Upper lobe of right lung (tissue), 1 donor: Measurements from ENCODE around the gene GUCY1A2. TPM values are rescaled to one million over a fixed set of nuclear protein-coding genes. Genes with fewer than 3 reads are reported as not detected.

ENCODE experiments used
- ATAC-seq: fragments of 200-7000 bp; cut with Tn5 transposase; one replicate; pipeline ENCODE4 v1.9.1; 2020; ENCODE audit warnings: mild to moderate bottlenecking, moderate library complexity
- DNase-seq: peaks from one replicate; pipeline ENCODE4 v3.0.0-alpha.2; 2020
- H3K27ac ChIP-seq: fragments of 200-600 bp; one replicate; pipeline ENCODE4 v1.8.0; 2022
- H3K27me3 ChIP-seq: fragments of 200-600 bp; one replicate; pipeline ENCODE4 v1.8.0; 2022; ENCODE audit warnings: mild to moderate bottlenecking
- H3K36me3 ChIP-seq: fragments of 200-600 bp; one replicate; pipeline ENCODE4 v1.8.0; 2022
- H3K4me1 ChIP-seq: fragments of 200-600 bp; one replicate; pipeline ENCODE4 v1.8.0; 2022
- H3K4me3 ChIP-seq: fragments of 200-600 bp; one replicate; pipeline ENCODE4 v1.8.0; 2022; ENCODE audit warnings: mild to moderate bottlenecking
- H3K9me3 ChIP-seq: fragments of 200-600 bp; one replicate; pipeline ENCODE4 v1.8.0; 2022
- CTCF ChIP-seq: fragments of 200-600 bp; IDR thresholded peaks from one replicate; pipeline ENCODE4 v1.8.0; 2022; ENCODE audit warnings: antibody characterized with exemption
- intact Hi-C: fragments of 100-400 bp; cut with DNase I; formaldehyde crosslinking; loops from one replicate; pipeline ENCODE4 v1.11.0; 2022
- total RNA-seq: library from RNA; stranded (reverse); fragmentation: NEBNext Ultra II Directional; extraction: Animal tissue kit (Norgen Biotek cat#: 25700); gene quantifications from one replicate; pipeline ENCODE4 v1.2.1, GENCODE V29; 2021
- donor health status: DM: no; HTN: yes; CAD: no; lungs with severe emphysema.

GUCY1A2 gene
- total RNA-seq, 1 donor from 2014 or later: 31.1 TPM

DNA sequence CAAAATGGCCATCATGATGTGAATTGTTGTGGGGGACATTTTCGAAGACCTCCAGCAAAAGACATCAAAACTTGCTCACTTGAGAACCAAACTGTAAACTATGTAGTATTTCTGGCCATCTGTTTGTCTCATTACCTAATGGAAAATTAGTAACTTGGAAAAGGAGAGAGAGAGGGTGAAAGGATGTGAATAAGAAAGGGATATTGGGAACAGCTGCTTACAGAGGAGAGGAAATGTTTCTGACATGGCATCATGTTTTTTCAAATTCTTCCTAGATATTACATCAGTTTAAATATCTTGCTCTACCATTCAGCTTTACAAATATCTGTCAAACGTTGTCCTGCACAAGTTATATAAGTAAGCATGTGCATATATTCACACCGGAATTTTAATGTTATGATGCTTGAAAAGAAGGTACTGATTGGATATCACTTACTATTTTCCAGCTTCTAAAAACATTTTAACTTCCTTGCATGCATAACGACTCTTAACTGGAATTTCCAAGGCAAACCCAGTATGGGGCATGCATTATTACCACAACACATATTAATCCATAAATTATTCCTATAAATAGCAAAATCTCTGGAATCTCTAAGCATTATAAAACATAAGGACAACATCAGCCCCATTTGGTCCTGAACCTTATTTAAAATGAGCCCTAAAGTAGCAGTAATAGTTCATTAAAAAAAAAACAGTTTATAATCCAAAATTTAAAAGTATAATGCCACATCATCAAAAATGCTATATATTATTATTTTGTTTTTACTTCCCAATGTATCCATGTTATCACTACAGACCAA is 20.0 kb downstream of the GUCY1A2 start:
- Histone ChIP-seq H3K27ac (no peak overlapping the region), H3K36me3 (no peaks in the 10 kb centered on the region), H3K9me3 (no peaks in the 10 kb centered on the region), H3K4me1 (no peaks in the 10 kb centered on the region), H3K27me3 (no peaks in the 10 kb centered on the region), H3K4me3 (no peak overlapping the region)
- no peak for TF ChIP-seq CTCF
- no peak for DNase-seq
- no peak for ATAC-seq
- intact Hi-C loops: no loop called here

- no peaks in the 10 kb centered on the region for H3K4me1 ChIP-seq
- no peak for DNase-seq
- no peaks in the 10 kb centered on the region for H3K9me3 ChIP-seq
- TF ChIP-seq CTCF: no peak
- no peaks in the 10 kb centered on the region for H3K27me3 ChIP-seq
- intact Hi-C loops: no loop called here
- no peak overlapping the region for H3K27ac ChIP-seq
- no peak for ATAC-seq
- no peaks in the 10 kb centered on the region for H3K36me3 ChIP-seq
- no peak overlapping the region for H3K4me3 ChIP-seq
These were observed 21.0 kb downstream of the GUCY1A2 start for GRCh38 chr11:106997227-106997626.

DNA sequence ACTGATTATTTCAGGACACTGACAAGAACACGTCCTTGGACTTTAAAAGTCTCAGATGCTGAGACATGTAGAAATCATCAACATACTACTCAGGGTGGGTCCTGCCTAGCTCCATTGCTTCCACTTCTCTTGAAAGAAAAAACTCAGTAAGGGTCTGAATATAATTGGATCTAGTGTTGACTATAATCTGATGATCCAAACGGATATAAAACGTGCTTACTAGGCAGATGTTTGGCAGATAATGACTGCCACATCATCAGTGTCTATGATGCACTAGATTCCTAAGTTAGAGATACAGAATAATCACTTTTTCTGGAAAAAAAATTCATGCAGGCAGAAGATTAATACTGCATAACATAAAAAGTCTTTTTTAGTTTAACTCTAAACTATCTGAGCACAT is 21.6 kb downstream of the GUCY1A2 start:
- intact Hi-C loops: no loop called here

DNA sequence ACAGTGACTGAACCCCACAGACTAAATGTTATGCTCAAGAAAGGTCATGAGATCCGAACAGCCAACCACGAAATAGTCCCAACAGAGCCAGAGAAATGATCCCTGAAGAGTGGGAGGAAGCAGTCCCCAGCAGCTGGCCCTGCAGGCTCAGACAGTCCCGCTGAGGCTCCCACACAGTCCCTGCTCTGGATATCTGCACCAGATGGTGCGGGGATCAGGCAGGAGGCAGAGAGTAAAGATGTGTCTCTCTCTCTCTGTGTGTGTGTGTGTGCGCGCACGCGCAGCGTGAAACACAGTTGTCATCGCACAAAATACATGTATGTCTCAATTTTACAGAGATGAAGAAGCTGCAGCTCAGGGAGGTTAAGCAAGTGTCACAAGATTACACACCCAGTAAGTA is 27.9 kb downstream of the GUCY1A2 start:
- intact Hi-C loops: no loop called here
- no peak for TF ChIP-seq CTCF
- DNase-seq: no peak
- no peaks in the 10 kb centered on the region for H3K9me3 ChIP-seq
- H3K4me3 ChIP-seq: no peak overlapping the region
- H3K27ac ChIP-seq: no peak overlapping the region
- no peak for ATAC-seq
- no peaks in the 10 kb centered on the region for H3K36me3 ChIP-seq
- no peaks in the 10 kb centered on the region for H3K27me3 ChIP-seq
- no peaks in the 10 kb centered on the region for H3K4me1 ChIP-seq

More for the DNA sequence above, 21.6 kb downstream of the GUCY1A2 start:
- ATAC-seq (no peak), DNase-seq (no peak)
- no peaks in the 10 kb centered on the region for H3K4me1 ChIP-seq
- no peak overlapping the region for H3K4me3 ChIP-seq
- H3K27me3 ChIP-seq: no peaks in the 10 kb centered on the region
- no peak for TF ChIP-seq CTCF
- H3K27ac ChIP-seq: no peak overlapping the region
- H3K36me3 ChIP-seq: no peaks in the 10 kb centered on the region
- H3K9me3 ChIP-seq: no peaks in the 10 kb centered on the region

GRCh38 chr11:106989078-106989455 is 29.2 kb downstream of the GUCY1A2 start:
- Histone ChIP-seq H3K27me3 (no peaks in the 10 kb centered on the region), H3K27ac (no peak overlapping the region), H3K36me3 (no peaks in the 10 kb centered on the region), H3K4me1 (no peaks in the 10 kb centered on the region), H3K4me3 (no peak overlapping the region), H3K9me3 (no peaks in the 10 kb centered on the region)
- no peak for TF ChIP-seq CTCF
- no peak for DNase-seq
- no peak for ATAC-seq
- intact Hi-C loops: no loop called here
